Effector CD8-positive, alpha-beta T cell (primary cell): Measurements from ENCODE around the gene CHRM5.
"Not testable (repeated sequence)": the region's sequence is repeated elsewhere in the genome, so short reads cannot be mapped to it uniquely, and the experiment has no call there.

Source experiments
- DNase-seq: peaks from one replicate; lab custom pipeline; 2025; lab: John Stamatoyannopoulos, UW

The CHRM5 gene

GRCh38 chr15:34043391-34043790 lies 75.1 kb downstream of the CHRM5 start:
- no peak for DNase-seq

- no peak for DNase-seq
These were observed 75.5 kb downstream of the CHRM5 start for GRCh38 chr15:34043813-34044212.

GRCh38 chr15:34046471-34047145 lies 78.3 kb downstream of the CHRM5 start:
- no peak for DNase-seq

GRCh38 chr15:34047893-34048775 lies 79.8 kb downstream of the CHRM5 start:
- DNase-seq: no peak

GRCh38 chr15:34049112-34049511 lies 80.8 kb downstream of the CHRM5 start:
- no peak for DNase-seq

GRCh38 chr15:34050385-34050784 lies 82.1 kb downstream of the CHRM5 start:
- not testable (repeated sequence) for DNase-seq

- DNase-seq: no peak
These were observed 85.9 kb downstream of the CHRM5 start for GRCh38 chr15:34054081-34054707.

GRCh38 chr15:34055868-34056595 lies 87.7 kb downstream of the CHRM5 start:
- DNase-seq: no peak

- DNase-seq: no peak
These were observed 88.6 kb downstream of the CHRM5 start for GRCh38 chr15:34056911-34057310.

GRCh38 chr15:34059476-34059875 lies 91.2 kb downstream of the CHRM5 start:
- no peak for DNase-seq

- no peak for DNase-seq
These were observed 91.6 kb downstream of the CHRM5 start for GRCh38 chr15:34059946-34060345.

- DNase-seq: no peak
These were observed 96.1 kb downstream of the CHRM5 start for GRCh38 chr15:34064438-34064837.

GRCh38 chr15:34065261-34065660 lies 97.0 kb downstream of the CHRM5 start:
- DNase-seq: no peak

GRCh38 chr15:34065941-34066340 lies 97.6 kb downstream of the CHRM5 start:
- no peak for DNase-seq

GRCh38 chr15:34070003-34070402 lies 101.7 kb downstream of the CHRM5 start:
- DNase-seq: no peak

GRCh38 chr15:34076785-34077184 lies 108.5 kb downstream of the CHRM5 start:
- no peak for DNase-seq

GRCh38 chr15:34078900-34079299 lies 110.6 kb downstream of the CHRM5 start:
- no peak for DNase-seq

GRCh38 chr15:34079904-34080303 lies 111.6 kb downstream of the CHRM5 start:
- no peak for DNase-seq

- DNase-seq: no peak
These were observed 115.8 kb downstream of the CHRM5 start for GRCh38 chr15:34084086-34084485.

- no peak for DNase-seq
These were observed 117.4 kb downstream of the CHRM5 start for GRCh38 chr15:34085746-34086145.

GRCh38 chr15:34099914-34100313 lies 131.6 kb downstream of the CHRM5 start:
- no peak for DNase-seq
